Embryonic facial prominence (tissue), 1 donor: ENCODE measurements around the gene LRRC15.

Experiments used
- DNase-seq: peaks from one replicate; pipeline ENCODE4 v3.0.0-alpha.2; 2016; ENCODE audit errors: extremely low spot score

Gene LRRC15

DNA sequence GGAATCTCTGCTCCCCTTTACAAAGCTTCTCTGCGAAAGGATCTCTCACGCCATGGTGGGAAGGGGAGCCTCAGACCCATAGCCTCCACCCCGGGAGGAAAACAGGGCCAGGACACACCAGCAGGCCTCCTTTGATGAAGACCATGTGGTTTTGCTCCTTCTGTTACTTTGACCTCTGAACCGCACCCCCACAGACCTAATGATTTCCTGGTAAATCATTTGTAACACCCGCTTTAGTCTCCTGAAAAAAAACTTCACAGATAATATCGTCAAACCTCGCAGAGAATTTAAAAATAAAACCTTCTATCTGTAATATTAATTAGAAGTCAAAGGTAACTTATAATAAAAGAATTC, 36.7 kb downstream of the LRRC15 start:
- DNase-seq = no peak

- no peak for DNase-seq
These were observed 39.0 kb downstream of the LRRC15 start for GRCh38 chr3:194330579-194330978.

- DNase-seq = no peak
These were observed 39.4 kb downstream of the LRRC15 start for GRCh38 chr3:194330160-194330559.

DNA sequence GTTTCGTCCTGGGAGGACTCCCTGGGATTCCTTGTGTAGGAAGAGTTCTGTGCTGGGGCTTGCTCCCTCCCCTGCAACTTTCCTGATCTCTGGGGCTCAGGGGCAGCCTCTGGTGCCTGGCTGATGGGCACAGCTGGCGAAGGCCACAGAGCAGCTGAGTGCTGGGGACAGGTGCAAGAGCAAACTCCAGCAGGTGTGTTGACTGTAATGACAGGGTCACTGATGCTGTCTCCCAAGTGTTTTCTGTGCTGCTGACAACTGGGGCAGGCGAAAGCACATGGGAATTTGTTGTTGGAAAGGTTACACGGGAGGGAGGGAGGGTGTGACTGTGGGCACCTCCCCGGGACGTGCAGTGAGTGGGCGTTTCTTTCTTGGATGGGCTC, 40.0 kb downstream of the LRRC15 start:
- no peak for DNase-seq

DNA sequence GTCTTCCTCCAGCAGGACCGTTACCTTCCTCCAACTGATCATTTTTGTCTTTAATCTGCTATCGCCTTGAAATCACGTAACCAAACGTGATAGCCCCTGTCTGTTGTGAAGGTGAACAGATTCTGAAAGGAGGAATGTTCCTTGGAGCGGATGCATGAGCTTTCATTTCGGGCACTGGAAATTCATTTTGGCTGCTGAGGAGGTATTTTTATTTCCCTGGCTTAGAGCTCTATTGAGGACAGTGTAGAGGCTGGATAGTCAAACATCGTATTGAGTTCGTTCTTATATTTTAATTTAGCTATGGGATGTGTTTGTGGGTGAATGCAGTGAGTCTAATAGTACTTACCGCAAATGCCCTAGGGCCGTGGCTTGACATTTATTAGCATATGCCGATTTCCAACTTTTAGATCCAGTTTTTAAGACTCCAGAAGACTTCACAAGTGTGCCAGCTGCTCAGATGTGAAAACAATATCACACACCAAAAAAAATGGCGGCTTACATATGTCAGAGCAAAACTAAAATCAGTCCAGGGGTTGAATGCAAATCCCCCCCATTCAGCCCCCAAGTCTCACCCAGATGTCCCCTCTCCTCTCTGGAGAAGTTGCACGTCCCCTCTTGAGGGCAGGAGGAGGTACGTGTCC, 40.5 kb downstream of the LRRC15 start:
- no peak for DNase-seq

GRCh38 chr3:194328053-194328657, 41.4 kb downstream of the LRRC15 start:
- no peak for DNase-seq

GRCh38 chr3:194327218-194328052, 42.1 kb downstream of the LRRC15 start:
- DNase-seq = no peak

GRCh38 chr3:194326968-194327217, 42.6 kb downstream of the LRRC15 start:
- no peak for DNase-seq

- no peak for DNase-seq
These were observed 43.2 kb downstream of the LRRC15 start for GRCh38 chr3:194326192-194326967.

GRCh38 chr3:194325424-194326153, 44.0 kb downstream of the LRRC15 start:
- no peak for DNase-seq

DNA sequence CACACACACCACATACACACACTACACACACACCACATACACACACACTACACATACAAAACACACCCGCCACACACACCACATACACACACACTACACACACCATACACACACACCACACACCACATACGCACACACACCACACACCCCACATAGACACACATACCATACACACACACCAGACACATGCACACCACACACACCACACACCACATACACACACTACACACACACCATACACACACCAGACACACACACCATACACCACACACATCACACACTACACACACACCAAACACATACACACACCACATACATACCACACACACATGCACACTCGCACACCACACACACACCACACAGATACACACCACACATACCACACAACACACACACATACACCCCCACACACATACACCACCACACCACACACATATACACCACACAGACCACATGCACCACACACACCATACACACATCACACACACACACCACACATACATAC, 44.7 kb downstream of the LRRC15 start:
- DNase-seq = no peak

- no peak for DNase-seq
These were observed 45.5 kb downstream of the LRRC15 start for GRCh38 chr3:194323785-194324735.

GRCh38 chr3:194322678-194323211, 46.8 kb downstream of the LRRC15 start:
- no peak for DNase-seq

DNA sequence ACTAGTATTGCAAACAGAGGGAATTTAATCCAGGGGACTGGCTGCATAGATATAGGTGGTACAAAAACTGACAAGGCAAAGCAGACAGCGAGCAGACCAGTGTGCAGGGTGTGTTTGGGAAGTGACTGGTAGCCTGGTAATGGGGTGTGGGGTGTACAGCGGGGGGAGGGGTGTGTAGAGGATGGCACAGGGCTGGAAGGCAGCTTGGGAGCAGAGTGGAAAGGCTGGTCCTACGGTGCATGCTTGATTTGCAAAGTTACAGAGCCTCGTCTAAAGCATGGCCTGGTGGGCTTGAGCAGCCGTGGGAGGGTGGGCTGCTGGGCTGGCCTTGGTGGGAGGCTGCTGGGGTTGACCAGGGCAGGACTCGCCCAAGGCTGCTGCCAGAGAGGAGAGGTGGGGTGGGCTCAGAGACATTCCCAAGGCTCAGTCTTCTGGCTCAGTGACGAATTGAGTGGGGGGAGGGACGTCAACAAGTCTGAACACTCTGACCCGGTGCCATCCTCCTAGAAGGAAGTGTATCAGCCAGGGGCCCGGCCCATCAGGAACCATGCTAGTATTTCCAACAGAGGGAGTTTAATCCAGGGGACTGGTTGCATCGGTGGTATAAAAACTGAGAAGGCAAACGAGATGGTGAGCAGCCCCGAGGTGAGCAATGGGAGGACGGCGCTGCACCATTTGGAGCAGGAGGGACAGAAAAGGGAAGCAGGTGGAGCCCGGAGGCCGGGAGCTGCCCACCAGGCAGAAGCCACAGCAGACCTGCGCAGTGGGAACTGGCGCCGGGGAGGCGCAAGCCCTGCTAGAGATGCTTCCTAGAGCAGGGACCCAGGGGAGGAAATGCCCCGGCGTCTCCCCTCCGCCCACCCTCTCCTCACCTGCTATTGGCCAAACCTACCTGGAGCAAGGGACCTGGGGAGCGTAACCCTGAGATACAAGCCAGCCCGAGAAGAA, 47.6 kb downstream of the LRRC15 start:
- no peak for DNase-seq

- no peak for DNase-seq
These were observed 48.7 kb downstream of the LRRC15 start for GRCh38 chr3:194320744-194321243.

GRCh38 chr3:194320100-194320499, 49.4 kb downstream of the LRRC15 start:
- DNase-seq = no peak

DNA sequence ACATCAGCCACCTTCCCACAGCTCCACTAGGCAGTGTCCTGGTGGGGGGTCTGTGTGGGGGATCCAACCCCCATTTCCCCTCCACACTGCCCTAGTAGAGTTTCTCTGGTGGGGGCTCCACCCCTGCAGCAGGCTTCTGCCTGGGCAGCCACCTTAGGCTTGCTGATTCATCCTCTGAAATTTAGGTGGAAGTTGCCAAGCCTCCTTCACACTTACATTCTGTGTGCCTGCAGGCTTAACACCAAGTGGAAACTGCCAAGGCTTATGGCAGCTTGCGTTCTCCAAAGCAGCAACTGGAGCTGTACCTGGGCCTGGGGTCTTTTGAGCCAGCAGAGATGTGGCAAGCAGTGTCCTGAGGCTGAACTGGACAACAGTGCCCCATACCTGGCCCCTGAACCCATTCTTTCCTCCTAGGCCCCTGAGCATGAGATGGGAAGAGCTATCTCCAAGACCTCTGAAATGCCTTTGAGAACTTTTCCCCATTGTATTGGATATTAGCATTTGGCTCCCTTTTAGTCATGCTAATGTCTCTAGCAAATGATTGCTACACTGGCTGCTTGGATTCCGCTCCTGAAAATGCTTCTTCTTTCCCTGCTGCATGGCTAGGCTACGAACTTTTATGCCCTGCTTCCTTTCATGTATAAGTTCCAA, 50.9 kb downstream of the LRRC15 start:
- DNase-seq = no peak

- DNase-seq = no peak
These were observed 52.6 kb downstream of the LRRC15 start for GRCh38 chr3:194316918-194317317.
